HG02623 (cell line): Measurements from ENCODE around the gene YY2.
"Not testable (repeated sequence)": the region's sequence is repeated elsewhere in the genome, so short reads cannot be mapped to it uniquely, and the experiment has no call there.

ENCODE experiments used
- ATAC-seq: cut with Tn5 transposase; IDR thresholded peaks from one replicate; pipeline ENCODE4 v1.9.1; 2021; ENCODE audit warnings: moderate library complexity; ENCODE audit not compliant: unreplicated experiment

YY2 gene

GRCh38 chrX:21873063-21873775 is 17.4 kb downstream of the YY2 start:
- no peak for ATAC-seq

- ATAC-seq, result not testable (repeated sequence)
Measured at GRCh38 chrX:21874182-21874581, 18.4 kb downstream of the YY2 start.

- no peak for ATAC-seq
Measured at GRCh38 chrX:21875013-21875412, 19.2 kb downstream of the YY2 start.

GRCh38 chrX:21881881-21882574 is 26.2 kb downstream of the YY2 start:
- no peak for ATAC-seq

- ATAC-seq, result no peak
Measured at GRCh38 chrX:21883258-21883657, 27.5 kb downstream of the YY2 start.

GRCh38 chrX:21885568-21885967 is 29.8 kb downstream of the YY2 start:
- no peak for ATAC-seq

- ATAC-seq, result no peak
Measured at GRCh38 chrX:21905313-21905712, 49.5 kb downstream of the YY2 start.

GRCh38 chrX:21905953-21906352 is 50.2 kb downstream of the YY2 start:
- ATAC-seq, result no peak

GRCh38 chrX:21907260-21907659 is 51.5 kb downstream of the YY2 start:
- ATAC-seq, result no peak
